Fibroblast of lung (primary cell): ENCODE measurements around the gene MRPL58. TPM values are rescaled to one million over a fixed set of nuclear protein-coding genes. Genes with fewer than 3 reads are reported as not detected.
A peak's percentile ranks its signal among the peaks of the same experiment; 100 is the strongest.

ENCODE experiments used
- DNase-seq, 2 donors: peaks; one replicate each; pipeline versions ENCODE4 v3.0.0 to v3.0.0-alpha.2; 2010; ENCODE audit warnings: low read depth in 2 of 2
- H2AFZ ChIP-seq: 2 replicates; pipeline ENCODE4 v1.5.1; 2012; ENCODE audit warnings: low read length, control low read depth, inconsistent platforms
- H3K27ac ChIP-seq: 2 replicates; pipeline ENCODE4 v1.5.1; 2011; ENCODE audit warnings: low read length, control low read depth; ENCODE audit not compliant: insufficient read depth
- H3K27me3 ChIP-seq: 2 replicates; pipeline ENCODE4 v1.5.1; 2011; ENCODE audit warnings: mild to moderate bottlenecking, low read length; ENCODE audit not compliant: control insufficient read depth, insufficient read depth
- H3K36me3 ChIP-seq: 2 replicates; pipeline ENCODE4 v1.5.1; 2011; ENCODE audit warnings: low read length; ENCODE audit not compliant: control insufficient read depth, insufficient read depth
- H3K4me1 ChIP-seq: 2 replicates; pipeline ENCODE4 v1.5.1; 2011; ENCODE audit warnings: low read length; ENCODE audit not compliant: control insufficient read depth, insufficient read depth; ENCODE audit errors: extremely low read depth
- H3K4me2 ChIP-seq: 2 replicates; pipeline ENCODE4 v1.5.1; 2011; ENCODE audit warnings: low read length, control low read depth; ENCODE audit not compliant: insufficient read depth; ENCODE audit errors: extremely low read depth
- H3K4me3 ChIP-seq, 4 experiments: fragments of 200-600 bp in 1 of 4; sonication (generic) in 1 of 4; replicated peaks in 1 of 4; 2 replicates each; pipeline ENCODE4 v1.5.1; 2011 to 2016; ENCODE audit warnings: low read length in 4 of 4, low read depth in 3 of 4, mild to moderate bottlenecking in 3 of 4, control low read depth in 2 of 4, inconsistent platforms in 1 of 4, mixed read lengths in 1 of 4; ENCODE audit not compliant: insufficient read depth in 1 of 4; ENCODE audit errors: control extremely low read depth in 1 of 4
- H3K79me2 ChIP-seq: 2 replicates; pipeline ENCODE4 v1.5.1; 2012; ENCODE audit warnings: mild to moderate bottlenecking, low read length, inconsistent platforms; ENCODE audit not compliant: control insufficient read depth, insufficient read depth
- H3K9ac ChIP-seq: 2 replicates; pipeline ENCODE4 v1.5.1; 2011; ENCODE audit warnings: mild to moderate bottlenecking, low read length, control low read depth; ENCODE audit not compliant: insufficient read depth
- H3K9me3 ChIP-seq: 2 replicates; pipeline ENCODE4 v1.5.1; 2012; ENCODE audit warnings: low read depth, low read length; ENCODE audit not compliant: control insufficient read depth, insufficient read depth
- H4K20me1 ChIP-seq: 2 replicates; pipeline ENCODE4 v1.5.1; 2011; ENCODE audit warnings: low read length; ENCODE audit not compliant: control insufficient read depth, insufficient read depth; ENCODE audit errors: extremely low read depth
- CTCF ChIP-seq, 2 donors: IDR thresholded peaks in 1 of 2; conservative IDR thresholded peaks in 1 of 2; 1 replicate in 1 of 2; 2 replicates in 1 of 2; pipeline ENCODE4 v1.5.1; 2011 to 2012; ENCODE audit warnings: low read length in 2 of 2, control low read depth in 1 of 2, inconsistent platforms in 1 of 2, low read depth in 1 of 2, mild to moderate bottlenecking in 1 of 2
- EZH2 ChIP-seq: IDR thresholded peaks from 2 replicates; pipeline ENCODE4 v1.5.1; 2012; ENCODE audit warnings: low read length, control low read depth, mild to moderate bottlenecking; ENCODE audit errors: missing control alignments
- polyA plus RNA-seq, 2 donors: library from polyadenylated mRNA; depleted of rRNA in 1 of 2; stranded (reverse) in 1 of 2; unstranded in 1 of 2; fragments of >200 nt; gene quantifications; 2 replicates each; pipeline ENCODE4 v1.2.1, GENCODE V29; 2011 to 2012; ENCODE audit warnings: missing spikeins in 1 of 2
- total RNA-seq: library from RNA; depleted of rRNA; stranded (reverse); fragments of >200 nt; gene quantifications from 2 replicates; pipeline ENCODE4 v1.2.1, GENCODE V29; 2014

Gene MRPL58
- total and polyA plus RNA-seq, 2 donors (not counting 1 experiment from before 2014, with no cell fraction given), result 35.2 to 49.1 TPM

- H3K79me2 ChIP-seq, result peaks cover 6% of the 10 kb centered on the region
- H3K4me3 ChIP-seq, result no peak overlapping the region
- H2AFZ ChIP-seq, result no peak overlapping the region
- no peak overlapping the region for H3K27ac ChIP-seq
- H3K9me3 ChIP-seq, result no peaks in the 10 kb centered on the region
- no peak for DNase-seq
- H3K36me3 ChIP-seq, result peaks cover 6% of the 10 kb centered on the region
- no peaks in the 10 kb centered on the region for H3K27me3 ChIP-seq
- no peaks in the 10 kb centered on the region for H4K20me1 ChIP-seq
- peaks cover 6% of the 10 kb centered on the region for H3K4me1 ChIP-seq
- no peak overlapping the region for H3K4me2 ChIP-seq
- TF ChIP-seq EZH2, result no peak
- no peak for TF ChIP-seq CTCF (conservative IDR thresholded peaks at IDR 0.05 in 1 of 2, IDR thresholded peaks at IDR 0.05 in 1 of 2; ENCODE audit: low read depth in 1 of 2, low read length in 2 of 2)
- no peak overlapping the region for H3K9ac ChIP-seq
These were observed 4.1 kb upstream of the MRPL58 start for GRCh38 chr17:75008373-75008772.

GRCh38 chr17:75009139-75009724 lies 3.2 kb upstream of the MRPL58 start:
- H3K27ac ChIP-seq, result no peak overlapping the region
- no peaks in the 10 kb centered on the region for H3K36me3 ChIP-seq
- peaks cover 11% of the 10 kb centered on the region for H3K4me1 ChIP-seq
- DNase-seq, result no peak
- no peaks in the 10 kb centered on the region for H4K20me1 ChIP-seq
- H3K27me3 ChIP-seq, result no peaks in the 10 kb centered on the region
- no peak overlapping the region for H3K4me2 ChIP-seq
- H3K4me3 ChIP-seq, result no peak overlapping the region
- no peak for TF ChIP-seq EZH2
- no peak for TF ChIP-seq CTCF (conservative IDR thresholded peaks at IDR 0.05 in 1 of 2, IDR thresholded peaks at IDR 0.05 in 1 of 2; ENCODE audit: low read depth in 1 of 2, low read length in 2 of 2)
- no peaks in the 10 kb centered on the region for H3K9me3 ChIP-seq
- H3K9ac ChIP-seq, result no peak overlapping the region
- no peak overlapping the region for H2AFZ ChIP-seq
- H3K79me2 ChIP-seq, result peaks cover 11% of the 10 kb centered on the region

DNA sequence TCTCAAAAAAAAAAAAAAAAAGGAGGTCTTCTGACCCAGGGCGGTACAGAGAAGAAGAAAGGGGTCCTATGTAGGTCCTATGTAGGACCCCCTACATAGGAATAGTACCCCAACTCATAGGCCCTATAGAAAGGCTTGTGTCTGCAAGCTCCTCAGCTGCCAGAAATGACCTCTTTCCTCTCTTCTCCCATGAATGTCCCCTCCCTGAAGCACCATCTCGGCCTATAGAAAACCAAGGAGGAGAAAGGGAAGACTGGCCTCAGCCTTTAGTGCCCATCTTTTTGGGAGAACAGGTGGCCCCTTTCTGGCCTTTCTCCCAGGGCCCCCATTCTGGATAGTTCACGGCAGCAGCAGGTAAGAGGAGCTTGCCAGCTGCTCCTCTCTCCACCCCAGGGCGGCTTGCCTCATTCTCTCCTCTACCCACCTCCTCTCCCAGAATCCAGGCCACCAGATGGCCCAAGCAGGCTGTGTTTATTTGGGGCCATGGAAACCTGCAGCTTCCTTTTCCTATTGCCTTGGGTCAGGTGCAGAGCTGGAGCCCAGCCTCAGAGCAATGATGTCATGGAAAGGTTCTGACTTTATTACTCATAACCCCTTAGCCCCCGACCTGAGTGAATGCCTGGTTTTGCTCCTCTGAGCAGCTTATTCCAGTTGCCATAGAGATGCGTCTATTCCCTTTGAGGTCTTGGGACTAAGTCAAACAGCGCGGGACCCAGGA lies 1.6 kb upstream of the MRPL58 start:
- DNase-seq, result peak in 1 of 2 donors; percentile 42
- no peaks in the 10 kb centered on the region for H3K36me3 ChIP-seq
- H4K20me1 ChIP-seq, result no peaks in the 10 kb centered on the region
- H3K27ac ChIP-seq, result no peak overlapping the region
- H3K9me3 ChIP-seq, result no peaks in the 10 kb centered on the region
- TF ChIP-seq CTCF (conservative IDR thresholded peaks at IDR 0.05 in 1 of 2, IDR thresholded peaks at IDR 0.05 in 1 of 2; ENCODE audit: low read depth in 1 of 2, low read length in 2 of 2) (no peak), EZH2 (no peak)
- H3K79me2 ChIP-seq, result peaks cover 16% of the 10 kb centered on the region
- peaks cover 11% of the 10 kb centered on the region for H3K4me1 ChIP-seq
- H3K9ac ChIP-seq, result no peak overlapping the region
- no peaks in the 10 kb centered on the region for H3K27me3 ChIP-seq
- H3K4me2 ChIP-seq, result no peak overlapping the region
- no peak overlapping the region for H3K4me3 ChIP-seq
- H2AFZ ChIP-seq, result no peak overlapping the region
